Activated naive CD4-positive, alpha-beta T cell treated with anti-CD3 and anti-CD28 coated beads, Interleukin-2, amount 50 U/mL, for 72 hours (primary cell): ENCODE measurements around the gene GPC4. TPM values are rescaled to one million over a fixed set of nuclear protein-coding genes. Genes with fewer than 3 reads are reported as not detected.

Experiments used
- total RNA-seq, 2 donors: library from RNA; stranded (reverse); gene quantifications; one replicate each; pipeline ENCODE4 v1.2.3, GENCODE V29; 2022

GPC4 gene
- total RNA-seq, 2 donors from 2014 or later, result 0.27 TPM; not detected in 1

Other genes with a start within 250 kb of the GPC4 start
- gene TFDP3, start 197.1 kb downstream of the GPC4 start, total RNA-seq, result under 1 TPM in 1 of 2 donors, not detected in 1; 0.14 TPM